HG03066 (cell line): ENCODE data around the gene ANGPTL1.
"Not testable (repeated sequence)": the region's sequence is repeated elsewhere in the genome, so short reads cannot be mapped to it uniquely, and the experiment has no call there.

Experiments
- ATAC-seq: cut with Tn5 transposase; IDR thresholded peaks from one replicate; pipeline ENCODE4 v1.9.1; 2021; ENCODE audit warnings: low read depth; ENCODE audit not compliant: unreplicated experiment

The ANGPTL1 gene

GRCh38 chr1:178868706-178869105, 2.2 kb downstream of the ANGPTL1 start:
- ATAC-seq = no peak

GRCh38 chr1:178867670-178868069, 3.2 kb downstream of the ANGPTL1 start:
- ATAC-seq = no peak

GRCh38 chr1:178864326-178864725, 6.6 kb downstream of the ANGPTL1 start:
- no peak for ATAC-seq

GRCh38 chr1:178862864-178863263, 8.0 kb downstream of the ANGPTL1 start:
- ATAC-seq = no peak

- ATAC-seq = no peak
Measured at GRCh38 chr1:178862416-178862815, 8.5 kb downstream of the ANGPTL1 start.

GRCh38 chr1:178857126-178857525, 13.8 kb downstream of the ANGPTL1 start:
- ATAC-seq = no peak

- ATAC-seq = no peak
Measured at GRCh38 chr1:178849918-178850317, 21.0 kb downstream of the ANGPTL1 start.

GRCh38 chr1:178847919-178848318, 23.0 kb downstream of the ANGPTL1 start:
- ATAC-seq = not testable (repeated sequence)

- ATAC-seq = no peak
Measured at GRCh38 chr1:178847396-178847849, 23.5 kb downstream of the ANGPTL1 start.

GRCh38 chr1:178846306-178846705, 24.6 kb downstream of the ANGPTL1 start:
- no peak for ATAC-seq

- no peak for ATAC-seq
Measured at GRCh38 chr1:178844436-178844835, 26.4 kb downstream of the ANGPTL1 start.

- no peak for ATAC-seq
Measured at GRCh38 chr1:178825167-178825566, 45.7 kb downstream of the ANGPTL1 start.

GRCh38 chr1:178821134-178821866, 49.6 kb downstream of the ANGPTL1 start:
- ATAC-seq = no peak

GRCh38 chr1:178819123-178819522, 51.8 kb downstream of the ANGPTL1 start:
- ATAC-seq = no peak

- no peak for ATAC-seq
Measured at GRCh38 chr1:178818416-178818815, 52.5 kb downstream of the ANGPTL1 start.

GRCh38 chr1:178810585-178810984, 60.3 kb downstream of the ANGPTL1 start:
- no peak for ATAC-seq

GRCh38 chr1:178808529-178808928, 62.3 kb downstream of the ANGPTL1 start:
- no peak for ATAC-seq

- ATAC-seq = no peak
Measured at GRCh38 chr1:178806665-178807300, 64.1 kb downstream of the ANGPTL1 start.

GRCh38 chr1:178802873-178803272, 68.0 kb downstream of the ANGPTL1 start:
- ATAC-seq = no peak
